Astrocyte of the spinal cord (primary cell): ENCODE data around the gene SEMA5B.

Source experiments
- DNase-seq: peaks from one replicate; pipeline ENCODE4 v3.0.0; 2011; ENCODE audit warnings: low read depth, low spot score
- H3K4me3 ChIP-seq: 2 replicates; pipeline ENCODE4 v1.5.1; 2011; ENCODE audit warnings: low read depth, mild to moderate bottlenecking, low read length, moderate library complexity
- in situ Hi-C: cut with HindIII; loops from 2 replicates; pipeline ENCODE4 v1.10.0; 2017; ENCODE audit warnings: low sequenced_read_pairs
- TF ChIP-seq, protein P1 (sequence below): IDR thresholded peaks from 2 replicates; pipeline ENCODE4 v1.5.1; 2012; ENCODE audit warnings: low read depth, mild to moderate bottlenecking, low read length, inconsistent platforms

Gene SEMA5B

DNA sequence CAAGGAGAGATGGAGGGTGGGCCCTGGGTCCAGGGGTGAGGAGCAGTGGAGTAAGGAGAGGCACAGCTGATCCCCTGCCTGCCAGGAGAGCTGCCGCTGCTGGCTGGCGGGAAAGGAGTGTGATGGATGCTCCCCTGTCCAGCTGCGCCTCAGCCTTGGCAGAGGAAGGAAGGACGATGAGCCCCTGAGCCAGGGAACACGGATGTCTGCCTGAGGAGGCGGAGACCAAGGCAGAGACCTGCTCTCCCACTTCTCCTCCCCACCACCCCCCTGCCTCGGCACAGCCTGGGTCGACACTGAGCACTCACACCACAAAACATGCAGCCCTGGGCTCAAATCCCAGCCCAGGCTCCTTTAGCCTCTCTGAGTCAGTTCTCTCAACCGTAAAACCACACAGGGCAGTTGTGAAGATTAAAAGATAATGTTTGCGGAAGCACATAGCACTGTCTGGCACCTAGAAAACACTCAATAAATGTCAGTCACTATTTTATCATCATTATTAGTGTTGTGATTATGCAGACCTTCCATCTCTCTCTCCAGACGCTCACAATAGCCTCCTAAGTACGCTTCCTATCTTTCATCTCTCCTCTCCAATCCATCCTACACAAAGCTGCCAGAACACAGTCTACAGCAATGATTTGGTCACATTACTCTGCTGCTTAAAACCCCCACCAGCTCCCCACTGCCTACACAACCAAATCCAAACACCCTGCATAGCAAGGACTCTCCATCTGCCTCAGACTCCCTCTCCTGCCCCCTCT is 52.2 kb downstream of the SEMA5B start:
- in situ Hi-C loops = no loop called here
- H3K4me3 ChIP-seq = no peak overlapping the region
- DNase-seq = peak; percentile 80
- TF ChIP-seq, protein P1, sequence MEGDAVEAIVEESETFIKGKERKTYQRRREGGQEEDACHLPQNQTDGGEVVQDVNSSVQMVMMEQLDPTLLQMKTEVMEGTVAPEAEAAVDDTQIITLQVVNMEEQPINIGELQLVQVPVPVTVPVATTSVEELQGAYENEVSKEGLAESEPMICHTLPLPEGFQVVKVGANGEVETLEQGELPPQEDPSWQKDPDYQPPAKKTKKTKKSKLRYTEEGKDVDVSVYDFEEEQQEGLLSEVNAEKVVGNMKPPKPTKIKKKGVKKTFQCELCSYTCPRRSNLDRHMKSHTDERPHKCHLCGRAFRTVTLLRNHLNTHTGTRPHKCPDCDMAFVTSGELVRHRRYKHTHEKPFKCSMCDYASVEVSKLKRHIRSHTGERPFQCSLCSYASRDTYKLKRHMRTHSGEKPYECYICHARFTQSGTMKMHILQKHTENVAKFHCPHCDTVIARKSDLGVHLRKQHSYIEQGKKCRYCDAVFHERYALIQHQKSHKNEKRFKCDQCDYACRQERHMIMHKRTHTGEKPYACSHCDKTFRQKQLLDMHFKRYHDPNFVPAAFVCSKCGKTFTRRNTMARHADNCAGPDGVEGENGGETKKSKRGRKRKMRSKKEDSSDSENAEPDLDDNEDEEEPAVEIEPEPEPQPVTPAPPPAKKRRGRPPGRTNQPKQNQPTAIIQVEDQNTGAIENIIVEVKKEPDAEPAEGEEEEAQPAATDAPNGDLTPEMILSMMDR = no peak

DNA sequence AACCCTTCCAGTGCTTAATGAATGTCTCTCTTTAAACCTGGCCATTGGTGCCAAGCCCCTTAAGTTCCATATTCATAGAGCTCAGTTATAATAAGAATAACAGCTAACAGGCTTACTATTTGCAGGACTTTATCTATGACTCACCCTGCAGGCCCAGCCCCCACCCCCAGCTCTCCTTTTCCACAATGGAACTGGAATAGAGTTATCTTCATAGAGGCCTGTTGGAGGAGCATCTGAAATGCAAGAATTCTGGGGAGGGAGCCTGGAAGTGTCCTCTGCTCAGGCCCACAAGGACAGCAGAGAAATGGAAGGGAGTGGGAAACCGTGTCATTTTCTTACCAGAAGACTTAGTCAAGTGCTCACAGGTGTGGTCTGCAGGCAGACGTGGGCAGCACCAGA is 52.8 kb downstream of the SEMA5B start:
- TF ChIP-seq, protein P1 = no peak
- in situ Hi-C loops = no loop called here
- peak; percentile 57 for DNase-seq

DNA sequence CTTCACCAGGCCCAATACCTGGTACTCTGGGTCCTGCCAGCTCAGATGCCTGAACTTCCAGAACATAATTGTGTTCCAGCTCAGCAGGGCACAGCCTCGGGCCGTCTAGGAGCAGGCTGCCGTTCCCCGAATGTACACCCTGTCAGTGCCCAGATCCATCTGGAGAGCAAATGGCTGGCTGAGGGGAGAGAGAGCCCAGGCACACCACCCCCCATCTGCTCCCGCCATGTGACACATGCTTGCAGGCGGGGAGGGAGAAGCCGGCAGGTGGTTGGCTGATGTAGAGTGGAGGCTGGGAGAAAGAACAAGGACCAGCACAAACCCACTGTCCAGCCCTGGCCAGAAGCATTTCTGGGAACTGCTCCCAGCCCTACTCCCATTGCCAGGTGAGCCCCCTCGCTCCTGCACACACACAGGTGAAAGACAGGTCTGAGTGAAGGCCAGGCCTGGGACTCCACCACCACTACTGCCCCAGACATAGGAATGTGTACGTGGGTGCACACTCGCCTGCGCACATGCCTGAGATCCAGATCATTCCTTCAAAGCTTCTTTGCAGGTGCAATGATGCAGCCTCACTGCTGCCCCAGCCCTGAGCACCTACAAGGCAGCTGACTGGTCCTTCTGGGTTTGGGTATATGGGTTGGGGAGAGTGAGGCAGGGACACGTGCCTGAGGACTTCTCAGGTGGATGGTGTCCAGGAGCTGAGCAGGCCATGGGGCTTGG is 53.5 kb downstream of the SEMA5B start:
- in situ Hi-C loops = no loop called here
- no peak overlapping the region for H3K4me3 ChIP-seq
- TF ChIP-seq, protein P1 = no peak
- no peak for DNase-seq

More for the DNA sequence above, 52.8 kb downstream of the SEMA5B start:
- H3K4me3 ChIP-seq = no peak overlapping the region

DNA sequence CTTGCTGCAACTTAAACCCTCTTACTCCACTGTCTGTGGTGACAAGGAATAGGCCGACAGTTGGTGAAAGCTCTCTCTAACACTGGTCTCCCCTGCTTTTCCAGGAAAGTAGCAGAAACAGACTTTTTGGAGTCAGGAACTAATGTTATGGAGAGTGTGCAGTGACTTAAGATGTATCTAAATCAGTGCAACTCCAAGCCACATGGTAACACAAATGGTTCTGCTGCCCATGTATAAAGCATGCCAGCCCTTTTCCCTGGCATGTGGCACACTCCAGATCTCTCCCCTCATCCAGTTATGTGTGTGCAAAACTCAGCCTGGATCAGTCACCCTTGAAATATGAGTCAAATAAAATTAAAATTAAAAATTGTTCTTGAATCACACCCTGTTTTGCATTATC is 55.4 kb downstream of the SEMA5B start:
- no peak overlapping the region for H3K4me3 ChIP-seq
- TF ChIP-seq, protein P1 = no peak
- in situ Hi-C loops = no loop called here
- no peak for DNase-seq

DNA sequence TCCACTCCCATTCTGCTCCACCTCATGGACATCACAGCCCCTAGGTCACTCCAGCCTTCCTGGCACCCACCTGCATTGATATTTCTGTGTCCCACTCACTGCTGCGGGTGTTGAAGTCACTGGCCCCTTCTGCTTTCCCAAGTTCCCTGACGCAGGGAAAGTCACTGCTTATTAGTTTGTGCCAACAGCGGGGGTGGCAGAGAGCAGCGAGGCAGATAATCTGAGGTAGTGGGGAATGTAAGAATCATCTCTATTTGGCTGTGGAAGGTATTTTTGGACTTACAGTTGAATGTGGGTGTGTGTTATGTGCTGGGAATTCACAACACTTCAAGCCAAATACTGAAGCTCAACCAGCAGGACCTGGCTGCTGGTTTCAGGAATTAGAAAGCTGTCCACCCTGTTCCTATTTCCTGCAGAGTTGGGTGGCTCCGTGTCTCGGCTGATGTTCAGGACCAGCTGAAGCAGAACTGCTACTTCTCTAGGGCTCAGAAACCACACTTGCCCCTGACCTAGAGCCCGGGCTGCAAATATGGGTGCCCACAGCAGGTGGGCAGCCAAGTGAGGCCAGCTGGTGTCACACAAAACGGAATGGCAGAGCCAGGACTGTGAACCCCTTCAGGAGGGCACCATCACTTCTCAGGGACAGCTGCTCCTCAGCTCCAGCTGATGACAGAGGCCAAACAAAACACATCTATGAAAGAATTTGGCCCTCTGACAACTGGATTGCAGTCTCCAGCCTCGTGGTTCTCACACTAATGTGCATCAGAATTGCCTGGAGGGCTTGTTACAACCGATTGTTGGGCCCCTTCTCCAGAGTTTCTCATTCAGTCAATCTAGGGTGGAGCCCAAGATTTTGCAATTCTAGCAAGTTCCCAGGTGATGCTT is 57.7 kb downstream of the SEMA5B start:
- in situ Hi-C loops = no loop called here
- TF ChIP-seq, protein P1 = no peak
- peak; percentile 29 for DNase-seq
- H3K4me3 ChIP-seq = no peak overlapping the region

DNA sequence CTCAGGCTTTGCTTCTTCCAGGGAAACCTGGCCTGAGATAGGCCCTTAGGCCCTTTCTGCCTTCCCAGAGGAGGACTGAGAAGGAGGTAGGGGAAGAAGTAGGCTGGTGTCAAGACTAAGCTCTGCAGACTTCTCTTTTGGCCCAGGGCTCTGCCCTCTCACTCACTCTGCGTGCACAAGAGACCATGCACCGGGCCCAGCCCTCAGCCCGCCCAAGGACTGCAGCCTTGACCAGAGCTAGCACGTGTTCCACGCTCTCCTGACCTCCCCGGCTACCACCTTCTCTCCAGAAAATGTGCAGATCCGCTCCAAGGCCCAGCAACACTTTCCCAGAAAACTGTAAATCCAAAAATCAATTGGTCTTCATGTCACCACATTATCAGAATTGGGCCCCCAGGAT is 59.8 kb downstream of the SEMA5B start:
- in situ Hi-C loops = no loop called here
- TF ChIP-seq, protein P1 = no peak
- no peak for DNase-seq
- no peak overlapping the region for H3K4me3 ChIP-seq
